Neural cell (in vitro differentiated cells): ENCODE measurements around the gene TMC6. TPM values are rescaled to one million over a fixed set of nuclear protein-coding genes. Genes with fewer than 3 reads are reported as not detected.

Source experiments
- H2AFZ ChIP-seq: fragments of 200-600, 300-800 bp; sonication (generic), shearing (Covaris generic); 2 replicates; pipeline ENCODE4 v1.6.0; 2014; ENCODE audit warnings: low read depth, mild to moderate bottlenecking, antibody characterized with exemption, low read length, moderate library complexity
- H3F3A ChIP-seq: fragments of 200-600 bp; shearing (Covaris generic); 2 replicates; pipeline ENCODE4 v1.6.1; 2016; ENCODE audit warnings: mild to moderate bottlenecking, moderate library complexity, mixed read lengths, antibody characterized with exemption, low read length; ENCODE audit not compliant: insufficient read depth, poor library complexity, severe bottlenecking
- H3K27ac ChIP-seq: fragments of 200-600, 300-800 bp; sonication (generic), shearing (Covaris generic); 2 replicates; pipeline ENCODE4 v1.5.1; 2014; ENCODE audit warnings: mild to moderate bottlenecking, low read length, moderate library complexity
- H3K27me3 ChIP-seq: fragments of 300-800, 200-600 bp; sonication (generic), shearing (Covaris generic); 2 replicates; pipeline ENCODE4 v1.6.0; 2014; ENCODE audit warnings: mild to moderate bottlenecking, low read depth, low read length, moderate library complexity; ENCODE audit not compliant: insufficient read depth
- H3K36me3 ChIP-seq: fragments of 300-800, 200-600 bp; sonication (generic), shearing (Covaris generic); 2 replicates; pipeline ENCODE4 v1.5.1; 2014; ENCODE audit warnings: mild to moderate bottlenecking, antibody characterized with exemption, low read length, moderate library complexity; ENCODE audit not compliant: insufficient read depth
- H3K4me2 ChIP-seq: fragments of 300-800, 200-600 bp; sonication (generic), shearing (Covaris generic); 2 replicates; pipeline ENCODE4 v1.6.0; 2014; ENCODE audit warnings: mild to moderate bottlenecking, low read length
- H3K4me3 ChIP-seq: fragments of 300-800, 200-600 bp; sonication (generic), shearing (Covaris generic); 2 replicates; pipeline ENCODE4 v1.5.1; 2014; ENCODE audit warnings: mild to moderate bottlenecking, low read length, moderate library complexity
- H3K79me2 ChIP-seq: fragments of 200-600 bp; shearing (Covaris generic); replicated peaks from 2 replicates; pipeline ENCODE4 v1.6.0; 2014; ENCODE audit warnings: mild to moderate bottlenecking, low read length, moderate library complexity; ENCODE audit not compliant: insufficient read depth
- H3K9ac ChIP-seq: fragments of 300-800, 200-600 bp; sonication (generic), shearing (Covaris generic); 2 replicates; pipeline ENCODE4 v1.6.1; 2016; ENCODE audit warnings: mild to moderate bottlenecking, low read length, mixed read lengths
- H3K9me2 ChIP-seq: fragments of 200-600 bp; shearing (Covaris generic); 2 replicates; pipeline ENCODE4 v1.6.1; 2016; ENCODE audit warnings: mild to moderate bottlenecking, low read length, mixed read lengths; ENCODE audit not compliant: insufficient read depth
- H3K9me3 ChIP-seq: fragments of 200-600, 300-800 bp; sonication (generic), shearing (Covaris generic); 2 replicates; pipeline ENCODE4 v1.6.1; 2016; ENCODE audit warnings: mild to moderate bottlenecking, mixed run types, low read length, moderate library complexity, mixed read lengths
- H4K20me1 ChIP-seq: fragments of 200-600 bp; shearing (Covaris generic); 2 replicates; pipeline ENCODE4 v1.6.1; 2016; ENCODE audit warnings: mild to moderate bottlenecking, mixed run types; ENCODE audit not compliant: insufficient read depth
- CTCF ChIP-seq: fragments of 450-650 bp; IDR thresholded peaks from 2 replicates; pipeline ENCODE4 v1.5.1; 2014; ENCODE audit warnings: antibody characterized with exemption, mild to moderate bottlenecking, moderate library complexity; ENCODE audit not compliant: poor library complexity, severe bottlenecking
- EP300 ChIP-seq: fragments of 450-650 bp; conservative IDR thresholded peaks from 2 replicates; pipeline ENCODE4 v1.6.1; 2014; ENCODE audit warnings: antibody characterized with exemption, mild to moderate bottlenecking, moderate library complexity; ENCODE audit not compliant: poor library complexity, severe bottlenecking
- EZH2 ChIP-seq: fragments of 200-600, 300-800 bp; shearing (Covaris generic), sonication (generic); IDR thresholded peaks from 2 replicates; pipeline ENCODE4 v1.6.1; 2014; ENCODE audit warnings: antibody characterized with exemption, low read length, borderline replicate concordance, mild to moderate bottlenecking; ENCODE audit not compliant: insufficient read depth, poor library complexity, severe bottlenecking
- MXI1 ChIP-seq: fragments of 450-650 bp; conservative IDR thresholded peaks from 2 replicates; pipeline ENCODE4 v1.6.1; 2014; ENCODE audit warnings: antibody characterized with exemption, mild to moderate bottlenecking; ENCODE audit not compliant: poor library complexity, severe bottlenecking
- POLR2AphosphoS5 ChIP-seq: IDR thresholded peaks from 2 replicates; pipeline ENCODE4 v1.6.1; 2012
- RAD21 ChIP-seq: fragments of 450-650 bp; conservative IDR thresholded peaks from 2 replicates; pipeline ENCODE4 v1.6.1; 2014; ENCODE audit warnings: antibody characterized with exemption, mild to moderate bottlenecking, moderate library complexity
- REST ChIP-seq: IDR thresholded peaks from 2 replicates; pipeline ENCODE4 v1.6.1; 2012; ENCODE audit warnings: borderline replicate concordance
- SMC3 ChIP-seq: fragments of 450-650 bp; conservative IDR thresholded peaks from 2 replicates; pipeline ENCODE4 v1.6.1; 2014; ENCODE audit warnings: antibody characterized with exemption, mild to moderate bottlenecking, moderate library complexity; ENCODE audit not compliant: poor library complexity
- TAF1 ChIP-seq: IDR thresholded peaks from 2 replicates; pipeline ENCODE4 v1.6.1; 2012; ENCODE audit warnings: low read depth
- polyA plus RNA-seq: library from polyadenylated mRNA; depleted of rRNA; stranded (reverse); fragments of >200 nt; gene quantifications from 2 replicates; pipeline ENCODE4 v1.2.3, GENCODE V29; 2014

Gene TMC6
- polyA plus RNA-seq, 1 donor from 2014 or later, result 0.16 TPM

DNA sequence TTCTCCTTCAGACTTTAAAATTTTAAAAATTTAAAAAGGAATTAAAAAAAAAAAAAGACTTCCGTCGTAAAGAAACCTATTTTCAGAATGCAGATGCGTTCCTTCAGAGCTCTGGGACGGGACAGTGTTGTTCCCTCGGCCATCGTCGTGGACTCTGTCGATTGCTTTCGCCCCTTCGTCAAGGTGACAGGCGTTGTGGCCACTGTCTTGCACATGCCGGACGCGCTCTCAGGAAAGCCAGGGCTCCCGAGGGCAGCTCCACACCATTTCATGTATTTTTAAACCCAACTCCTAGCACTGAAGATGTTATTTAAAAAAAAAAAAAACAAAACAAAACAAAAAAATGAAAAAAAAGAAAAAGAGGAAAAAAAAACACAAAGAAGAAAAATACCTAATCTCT lies 22.3 kb downstream of the TMC6 start:
- Histone ChIP-seq H3F3A (no peaks in the 10 kb centered on the region), H3K27ac (no peak overlapping the region), H4K20me1 (no peaks in the 10 kb centered on the region), H3K9me2 (no peaks in the 10 kb centered on the region), H3K4me3 (no peak overlapping the region), H3K27me3 (no peaks in the 10 kb centered on the region), H2AFZ (no peak overlapping the region), H3K9me3 (no peaks in the 10 kb centered on the region), H3K79me2 (no peaks in the 10 kb centered on the region), H3K9ac (no peak overlapping the region), H3K36me3 (peaks cover 12% of the 10 kb centered on the region), H3K4me2 (no peak overlapping the region)
- no peak for TF ChIP-seq SMC3

- no peak overlapping the region for H3K4me2 ChIP-seq
- H3F3A ChIP-seq, result no peaks in the 10 kb centered on the region
- no peak overlapping the region for H3K27ac ChIP-seq
- no peaks in the 10 kb centered on the region for H3K9me2 ChIP-seq
- no peaks in the 10 kb centered on the region for H3K79me2 ChIP-seq
- H3K9ac ChIP-seq, result no peak overlapping the region
- TF ChIP-seq CTCF (no peak), POLR2AphosphoS5 (no peak), REST (no peak), TAF1 (no peak), EP300 (no peak), SMC3 (no peak), EZH2 (no peak), MXI1 (no peak), RAD21 (no peak)
- H4K20me1 ChIP-seq, result no peaks in the 10 kb centered on the region
- no peaks in the 10 kb centered on the region for H3K27me3 ChIP-seq
- H3K9me3 ChIP-seq, result no peaks in the 10 kb centered on the region
- peaks cover 12% of the 10 kb centered on the region for H3K36me3 ChIP-seq
- H3K4me3 ChIP-seq, result no peak overlapping the region
- H2AFZ ChIP-seq, result no peak overlapping the region
These were observed 23.0 kb downstream of the TMC6 start for GRCh38 chr17:78105551-78105950.

DNA sequence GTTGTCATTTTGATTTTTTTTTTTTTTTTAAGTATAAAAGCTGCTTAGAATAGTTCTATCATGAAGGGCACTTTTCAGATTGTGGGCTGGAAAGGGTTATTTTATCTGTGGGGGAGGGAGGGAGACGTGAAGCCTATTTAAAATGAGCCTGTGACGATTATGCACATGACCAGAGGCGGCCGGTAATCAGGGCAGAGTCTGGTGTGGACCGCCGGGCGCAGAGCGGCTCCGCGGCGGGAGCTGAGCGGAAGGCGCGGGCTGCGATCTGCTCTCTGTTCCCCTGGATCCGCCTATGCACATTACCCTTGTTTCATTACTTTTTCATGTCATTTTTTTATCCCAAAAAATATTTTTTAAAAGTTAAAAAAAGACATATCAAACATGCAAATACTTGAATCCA lies 23.5 kb downstream of the TMC6 start:
- H3K9ac ChIP-seq, result no peak overlapping the region
- H3K4me3 ChIP-seq, result no peak overlapping the region
- H4K20me1 ChIP-seq, result no peaks in the 10 kb centered on the region
- no peaks in the 10 kb centered on the region for H3F3A ChIP-seq
- no peaks in the 10 kb centered on the region for H3K79me2 ChIP-seq
- H3K27me3 ChIP-seq, result no peaks in the 10 kb centered on the region
- H2AFZ ChIP-seq, result no peak overlapping the region
- H3K9me2 ChIP-seq, result no peaks in the 10 kb centered on the region
- H3K9me3 ChIP-seq, result no peaks in the 10 kb centered on the region
- TF ChIP-seq EP300 (no peak), REST (no peak), SMC3 (no peak), CTCF (no peak), POLR2AphosphoS5 (no peak)
- H3K4me2 ChIP-seq, result no peak overlapping the region
- peaks cover 12% of the 10 kb centered on the region for H3K36me3 ChIP-seq
- no peak overlapping the region for H3K27ac ChIP-seq
